Right lobe of liver (tissue), 4 donors: ENCODE results near the gene ARSD.

ENCODE experiments used
- CTCF ChIP-seq, 4 donors: fragments of 200-600 bp in 3 of 4; fragments of 450-650 bp in 1 of 4; IDR thresholded peaks; one replicate each; pipeline versions ENCODE4 v1.5.1 to v1.8.0; 2016 to 2022; ENCODE audit warnings: antibody characterized with exemption in 4 of 4, mild to moderate bottlenecking in 2 of 4
- POLR2A ChIP-seq: fragments of 450-650 bp; IDR thresholded peaks from one replicate; pipeline ENCODE4 v1.6.1; 2017; ENCODE audit warnings: antibody characterized with exemption, mild to moderate bottlenecking
- donor health status: DM: no; HTN: no; CAD: no.
- donor health status: DM: no; HTN: no; CAD: no.
- donor health status: DM: no; HTN: yes; CAD: no.

- TF ChIP-seq CTCF (IDR thresholded peaks at IDR 0.05) (no peak), POLR2A (no peak)
These were observed 2.5 kb upstream of the ARSD start for GRCh38 chrX:2931612-2932011.
